SK-N-SH (cell line): ENCODE data around the gene CCDC144A. TPM values are rescaled to one million over a fixed set of nuclear protein-coding genes. Genes with fewer than 3 reads are reported as not detected.

Source experiments
- CTCF ChIA-PET: fragments of 300-600, 350-600 bp; formaldehyde crosslinking; extraction: SDS; loops from one replicate; lab custom pipeline; 2021; lab: Yijun Ruan, JAX
- POLR2A ChIA-PET: fragments of 350-600 bp; sonication (Branson Sonifier 250); formaldehyde crosslinking; extraction: SDS; loops from one replicate; lab custom pipeline; 2020; ENCODE audit warnings: antibody characterized with exemption, inconsistent platforms; lab: Yijun Ruan, JAX
- DNase-seq: peaks from one replicate; pipeline ENCODE4 v3.0.0; 2012
- H2AFZ ChIP-seq: fragments of 200-600 bp; sonication (generic); 2 replicates; pipeline ENCODE4 v1.8.1; 2016; ENCODE audit warnings: antibody characterized with exemption, mild to moderate bottlenecking, low read depth
- H3F3A ChIP-seq: fragments of 200-600 bp; sonication (generic); replicated peaks from 2 replicates; pipeline ENCODE3; 2016; ENCODE audit warnings: antibody characterized with exemption, mild to moderate bottlenecking; ENCODE audit not compliant: insufficient read depth
- H3K27ac ChIP-seq, 2 experiments: fragments of 200-500 bp in 1 of 2; fragments of 200-600 bp in 1 of 2; sonication (Bioruptor generic) in 1 of 2; sonication (generic), shearing (Covaris generic) in 1 of 2; 2 replicates each; pipeline versions ENCODE4 v1.5.1 to v1.6.1; 2014 to 2016; ENCODE audit warnings: low read depth in 2 of 2, inconsistent platforms in 1 of 2, low read length in 1 of 2, mild to moderate bottlenecking in 1 of 2, mixed read lengths in 1 of 2
- H3K27me3 ChIP-seq: fragments of 200-600 bp; sonication (generic), shearing (Covaris generic); 2 replicates; pipeline ENCODE4 v1.6.1; 2016; ENCODE audit warnings: mixed run types; ENCODE audit not compliant: insufficient read depth
- H3K36me3 ChIP-seq, 2 experiments: fragments of 200-500 bp in 1 of 2; fragments of 200-600 bp in 1 of 2; sonication (Bioruptor generic) in 1 of 2; sonication (generic) in 1 of 2; replicated peaks in 1 of 2; 2 replicates each; pipeline versions ENCODE3 to v1.5.1; 2014 to 2016; ENCODE audit warnings: low read length in 1 of 2, mild to moderate bottlenecking in 1 of 2; ENCODE audit not compliant: insufficient read depth in 2 of 2, control insufficient read depth in 1 of 2
- H3K4me1 ChIP-seq, 2 experiments: fragments of 200-500 bp in 1 of 2; fragments of 200-600 bp in 1 of 2; sonication (Bioruptor generic) in 1 of 2; sonication (generic), shearing (Covaris generic) in 1 of 2; 2 replicates each; pipeline versions ENCODE4 v1.5.1 to v1.6.1; 2014 to 2016; ENCODE audit warnings: low read depth in 1 of 2, low read length in 1 of 2, mixed run types in 1 of 2; ENCODE audit not compliant: insufficient read depth in 2 of 2, control insufficient read depth in 1 of 2
- H3K4me2 ChIP-seq: fragments of 200-600 bp; sonication (generic), shearing (Covaris generic); 2 replicates; pipeline ENCODE4 v1.6.1; 2017; ENCODE audit warnings: mixed run types
- H3K4me3 ChIP-seq, 2 experiments: fragments of 200-500 bp in 1 of 2; fragments of 200-600 bp in 1 of 2; sonication (Bioruptor generic) in 1 of 2; sonication (generic), shearing (Covaris generic) in 1 of 2; 2 replicates each; pipeline versions ENCODE4 v1.5.1 to v1.8.1; 2014 to 2016; ENCODE audit warnings: low read depth in 2 of 2, inconsistent platforms in 1 of 2, low read length in 1 of 2, mild to moderate bottlenecking in 1 of 2, mixed read lengths in 1 of 2, moderate library complexity in 1 of 2
- H3K79me2 ChIP-seq: fragments of 200-600 bp; sonication (generic); 2 replicates; pipeline ENCODE4 v1.8.1; 2017; ENCODE audit warnings: mild to moderate bottlenecking; ENCODE audit not compliant: insufficient read depth
- H3K9ac ChIP-seq: fragments of 200-600 bp; sonication (generic); 2 replicates; pipeline ENCODE4 v1.6.1; 2017; ENCODE audit warnings: mixed run types
- H3K9me2 ChIP-seq: fragments of 200-600 bp; sonication (generic); 2 replicates; pipeline ENCODE4 v1.6.1; 2017; ENCODE audit warnings: mixed run types
- H3K9me3 ChIP-seq: fragments of 200-600 bp; sonication (generic); 2 replicates; pipeline ENCODE4 v1.6.1; 2017; ENCODE audit warnings: mixed run types, mild to moderate bottlenecking, moderate library complexity
- H4K20me1 ChIP-seq: fragments of 200-600 bp; sonication (generic); 2 replicates; pipeline ENCODE4 v1.6.1; 2017; ENCODE audit warnings: mild to moderate bottlenecking, mixed run types; ENCODE audit not compliant: insufficient read depth
- CHD2 ChIP-seq: fragments of 150-350 bp; IDR thresholded peaks from 2 replicates; pipeline ENCODE4 v1.6.1; 2018; ENCODE audit warnings: low read length; ENCODE audit not compliant: partially characterized antibody
- CTCF ChIP-seq: fragments of 200-600 bp; sonication (generic); IDR thresholded peaks from 2 replicates; pipeline ENCODE4 v1.6.1; 2017; ENCODE audit warnings: antibody characterized with exemption, mild to moderate bottlenecking, moderate library complexity
- EP300 ChIP-seq, 2 experiments: IDR thresholded peaks; 2 replicates each; pipeline versions ENCODE4 v1.4.0 to v1.6.1; 2012; ENCODE audit warnings: borderline replicate concordance in 1 of 2, low read depth in 1 of 2, low read length in 1 of 2
- EZH2phosphoT487 ChIP-seq: fragments of 200-600 bp; sonication (generic); IDR thresholded peaks from 2 replicates; pipeline ENCODE4 v1.6.1; 2017; ENCODE audit warnings: low read depth, mixed run types, mild to moderate bottlenecking, antibody characterized with exemption, moderate library complexity, borderline replicate concordance
- FOSL2 ChIP-seq: IDR thresholded peaks from 2 replicates; pipeline ENCODE4 v1.4.0; 2012; ENCODE audit warnings: low read depth, mild to moderate bottlenecking, moderate library complexity, borderline replicate concordance
- FOXJ3 ChIP-seq: sonication (generic); formaldehyde crosslinking; IDR thresholded peaks from 2 replicates; pipeline ENCODE4 v1.5.1; 2020; ENCODE audit warnings: mild to moderate bottlenecking, missing genetic modification reagents
- FOXM1 ChIP-seq: IDR thresholded peaks from 2 replicates; pipeline ENCODE4 v1.4.0; 2012; ENCODE audit warnings: low read depth, mild to moderate bottlenecking
- GATA2 ChIP-seq: sonication (generic); formaldehyde crosslinking; IDR thresholded peaks from 2 replicates; pipeline ENCODE4 v1.5.0; 2020; ENCODE audit warnings: mild to moderate bottlenecking, missing genetic modification reagents
- IRF3 ChIP-seq: fragments of 150-350 bp; IDR thresholded peaks from 2 replicates; pipeline ENCODE4 v1.6.1; 2016; ENCODE audit warnings: mild to moderate bottlenecking, low read depth, low read length
- JUND ChIP-seq: IDR thresholded peaks from 2 replicates; pipeline ENCODE4 v1.4.0; 2012
- MXI1 ChIP-seq: IDR thresholded peaks from 2 replicates; pipeline ENCODE4 v1.6.1; 2012; ENCODE audit warnings: mild to moderate bottlenecking, low read depth, low read length, improper control_type of control experiment
- NRF1 ChIP-seq: IDR thresholded peaks from 2 replicates; pipeline ENCODE4 v1.6.1; 2012; ENCODE audit warnings: low read depth, mild to moderate bottlenecking, low read length
- PBX3 ChIP-seq: IDR thresholded peaks from 2 replicates; pipeline ENCODE4; 2012
- POLR2AphosphoS5 ChIP-seq: IDR thresholded peaks from 2 replicates; pipeline ENCODE4 v1.6.1; 2012; ENCODE audit warnings: low read depth, low read length
- RAD21 ChIP-seq: IDR thresholded peaks from 2 replicates; pipeline ENCODE4 v1.6.1; 2012; ENCODE audit warnings: mild to moderate bottlenecking, low read length
- RFX5 ChIP-seq: IDR thresholded peaks from 2 replicates; pipeline ENCODE4 v1.6.1; 2012; ENCODE audit warnings: mild to moderate bottlenecking, improper control_type of control experiment, low read length
- TCF12 ChIP-seq: IDR thresholded peaks from 2 replicates; pipeline ENCODE4 v1.4.0; 2012
- TEAD4 ChIP-seq: IDR thresholded peaks from 2 replicates; pipeline ENCODE4 v1.4.0; 2012; ENCODE audit warnings: mild to moderate bottlenecking, borderline replicate concordance; ENCODE audit not compliant: insufficient read depth
- WGBS: methylation state at CpG from one replicate; pipeline ENCODE4 v1.1.6; 2017; ENCODE audit warnings: low lambda C conversion rate; 5-methylcytosine and 5-hydroxymethylcytosine counted together
- polyA plus RNA-seq, 3 experiments: library from polyadenylated mRNA; depleted of rRNA; stranded (reverse); fragments of >200 nt; gene quantifications; 2 replicates each; pipeline ENCODE4 v1.2.3, GENCODE V29; 2012

The CCDC144A gene
- polyA plus RNA-seq, 1 of the 3 experiments (the other 2 are of a cell fraction), result 0.02 TPM

GRCh38 chr17:16818821-16819683 lies 129.0 kb downstream of the CCDC144A start:
- Histone ChIP-seq H3K9me3 (no peaks in the 10 kb centered on the region), H2AFZ (no peak overlapping the region), H3K4me1 (no peaks in the 10 kb centered on the region), H3K79me2 (no peaks in the 10 kb centered on the region), H3K4me3 (no peak overlapping the region), H4K20me1 (no peaks in the 10 kb centered on the region), H3K9ac (no peak overlapping the region), H3K27me3 (peaks cover 39% of the 10 kb centered on the region; the same call in 1 of the 2 replicates), H3F3A (no peaks in the 10 kb centered on the region), H3K27ac (no peak overlapping the region), H3K4me2 (no peak overlapping the region), H3K9me2 (no peaks in the 10 kb centered on the region), H3K36me3 (no peaks in the 10 kb centered on the region)
- TF ChIP-seq EP300 (IDR thresholded peaks at IDR 0.05; ENCODE audit: borderline replicate concordance in 1 of 2, low read depth in 1 of 2, low read length in 1 of 2) (no peak), EZH2phosphoT487 (no peak), FOXJ3 (no peak), MXI1 (no peak), PBX3 (no peak), JUND (no peak), GATA2 (CRISPR knock-in tag) (no peak), RFX5 (no peak), RAD21 (no peak), POLR2AphosphoS5 (no peak), IRF3 (no peak), FOSL2 (no peak), CHD2 (no peak), TEAD4 (no peak), FOXM1 (no peak), CTCF (no peak), TCF12 (no peak), NRF1 (no peak)
- ChIA-PET CTCF (no interaction called here), POLR2A (no interaction called here)
- no peak for DNase-seq
- 14% methylated on average over 21 of the region's 23 CpGs for WGBS
